Retinal pigment epithelial cell (primary cell): Measurements from ENCODE around the gene SEC14L5.

Experiments
- DNase-seq: peaks from one replicate; pipeline ENCODE4 v3.0.0-alpha.2; 2010; ENCODE audit warnings: low read depth
- H3K4me3 ChIP-seq: 2 replicates; pipeline ENCODE4 v1.5.1; 2011; ENCODE audit warnings: mild to moderate bottlenecking, low read length, control low read depth, moderate library complexity
- CTCF ChIP-seq: conservative IDR thresholded peaks from 2 replicates; pipeline ENCODE4 v1.5.1; 2011; ENCODE audit warnings: low read depth, low read length, control low read depth, inconsistent platforms

Gene SEC14L5

GRCh38 chr16:4922721-4923342, 35.3 kb upstream of the SEC14L5 start:
- TF ChIP-seq CTCF: no peak
- H3K4me3 ChIP-seq: no peak overlapping the region

GRCh38 chr16:4923853-4924252, 34.3 kb upstream of the SEC14L5 start:
- H3K4me3 ChIP-seq: no peak overlapping the region
- DNase-seq: no peak
- no peak for TF ChIP-seq CTCF

More at GRCh38 chr16:4922721-4923342, 35.3 kb upstream of the SEC14L5 start:
- no peak for DNase-seq

GRCh38 chr16:4924593-4925292, 33.4 kb upstream of the SEC14L5 start:
- TF ChIP-seq CTCF: no peak
- H3K4me3 ChIP-seq: no peak overlapping the region
- DNase-seq: no peak

- no peak for DNase-seq
- H3K4me3 ChIP-seq: no peak overlapping the region
- no peak for TF ChIP-seq CTCF
Measured at GRCh38 chr16:4925293-4925607, 32.9 kb upstream of the SEC14L5 start.

- H3K4me3 ChIP-seq: no peak overlapping the region
- no peak for TF ChIP-seq CTCF
- no peak for DNase-seq
Measured at GRCh38 chr16:4925791-4926190, 32.3 kb upstream of the SEC14L5 start.

- DNase-seq: no peak
- TF ChIP-seq CTCF: no peak
- H3K4me3 ChIP-seq: no peak overlapping the region
Measured at GRCh38 chr16:4926928-4927327, 31.2 kb upstream of the SEC14L5 start.

- H3K4me3 ChIP-seq: no peak overlapping the region
- no peak for DNase-seq
- no peak for TF ChIP-seq CTCF
Measured at GRCh38 chr16:4927661-4928060, 30.5 kb upstream of the SEC14L5 start.
